ENCODE results near the gene GAB4. TPM values are rescaled to one million over a fixed set of nuclear protein-coding genes. Genes with fewer than 3 reads are reported as not detected.

GAB4 gene
- total RNA-seq, 3 donors from 2014 or later: not detected

- Histone ChIP-seq H3K4me1 (ENCODE audit: low read depth) (no peaks in the 10 kb centered on the region), H3K36me3 (ENCODE audit: low read depth) (no peaks in the 10 kb centered on the region), H3K9me3 (no peaks in the 10 kb centered on the region), H3K4me3 (no peak overlapping the region)
- intact Hi-C loops (cut with DNase I, micrococcal nuclease): no loop called here
- no peak for TF ChIP-seq CTCF (IDR thresholded peaks at IDR 0.05)
- no peak for ATAC-seq
- DNase-seq: no peak
These were observed 74.4 kb downstream of the GAB4 start for GRCh38 chr22:16933291-16934282.

GRCh38 chr22:16932577-16932976 is 75.4 kb downstream of the GAB4 start:
- no peak overlapping the region for H3K4me3 ChIP-seq
- ATAC-seq: no peak
- no peaks in the 10 kb centered on the region for H3K9me3 ChIP-seq
- intact Hi-C loops (cut with DNase I, micrococcal nuclease): no loop called here
- no peaks in the 10 kb centered on the region for H3K36me3 ChIP-seq (ENCODE audit: low read depth)
- no peak for TF ChIP-seq CTCF (IDR thresholded peaks at IDR 0.05)
- no peak for DNase-seq
- no peaks in the 10 kb centered on the region for H3K4me1 ChIP-seq (ENCODE audit: low read depth)

- intact Hi-C loops (cut with DNase I, micrococcal nuclease): no loop called here
- no peak for TF ChIP-seq CTCF (IDR thresholded peaks at IDR 0.05)
These were observed 82.5 kb downstream of the GAB4 start for GRCh38 chr22:16925407-16925966.

GRCh38 chr22:16922706-16923105 is 85.3 kb downstream of the GAB4 start:
- intact Hi-C loops (cut with DNase I, micrococcal nuclease): no loop called here
- Histone ChIP-seq H3K4me3 (no peak overlapping the region), H3K9me3 (no peaks in the 10 kb centered on the region), H3K36me3 (ENCODE audit: low read depth) (no peaks in the 10 kb centered on the region), H3K4me1 (ENCODE audit: low read depth) (no peaks in the 10 kb centered on the region)
- TF ChIP-seq CTCF (IDR thresholded peaks at IDR 0.05): no peak
- DNase-seq: no peak
- no peak for ATAC-seq

More at GRCh38 chr22:16925407-16925966, 82.5 kb downstream of the GAB4 start:
- H3K36me3 ChIP-seq (ENCODE audit: low read depth): no peaks in the 10 kb centered on the region
- H3K4me3 ChIP-seq: no peak overlapping the region
- no peaks in the 10 kb centered on the region for H3K9me3 ChIP-seq
- ATAC-seq (no peak), DNase-seq (no peak)
- no peaks in the 10 kb centered on the region for H3K4me1 ChIP-seq (ENCODE audit: low read depth)

- no peak for DNase-seq
- intact Hi-C loops (cut with DNase I, micrococcal nuclease): no loop called here
- no peak overlapping the region for H3K4me3 ChIP-seq
- ATAC-seq: no peak
- TF ChIP-seq CTCF (IDR thresholded peaks at IDR 0.05): no peak
- no peaks in the 10 kb centered on the region for H3K36me3 ChIP-seq (ENCODE audit: low read depth)
- no peaks in the 10 kb centered on the region for H3K4me1 ChIP-seq (ENCODE audit: low read depth)
- H3K9me3 ChIP-seq: no peaks in the 10 kb centered on the region
These were observed 85.9 kb downstream of the GAB4 start for GRCh38 chr22:16922076-16922475.

Data from mucosa of descending colon (tissue), 3 donors.